HEK293 (cell line): ENCODE measurements around the gene CDKAL1.

Source experiments
- CTCF ChIA-PET: fragments of 350-600 bp; formaldehyde crosslinking; extraction: SDS; loops from one replicate; lab custom pipeline; 2021; ENCODE audit warnings: antibody characterized with exemption; lab: Yijun Ruan, JAX
- POLR2A ChIA-PET: fragments of 300-600 bp; formaldehyde crosslinking; extraction: SDS; loops from one replicate; lab custom pipeline; 2020; ENCODE audit warnings: antibody characterized with exemption, inconsistent platforms; lab: Yijun Ruan, JAX
- H3K27ac ChIP-seq: fragments of 200-500 bp; sonication (Bioruptor generic); 2 replicates; pipeline ENCODE4 v1.5.1; 2014; ENCODE audit warnings: low read depth, low read length, control low read depth, inconsistent platforms; ENCODE audit errors: extremely low read depth
- H3K36me3 ChIP-seq, 2 experiments: fragments of 200-500 bp in 1 of 2; sonication (Bioruptor generic) in 1 of 2; 1 replicate in 1 of 2; 2 replicates in 1 of 2; pipeline ENCODE4 v1.5.1; 2014 to 2017; ENCODE audit warnings: inconsistent platforms in 2 of 2, low read length in 2 of 2; ENCODE audit not compliant: control insufficient read depth in 2 of 2, insufficient read depth in 1 of 2
- H3K4me1 ChIP-seq: fragments of 200-500 bp; sonication (Bioruptor generic); 2 replicates; pipeline ENCODE4 v1.5.1; 2014; ENCODE audit warnings: mild to moderate bottlenecking, low read length, inconsistent platforms; ENCODE audit not compliant: control insufficient read depth, insufficient read depth
- H3K4me3 ChIP-seq: 2 replicates; pipeline ENCODE4 v1.5.1; 2011; ENCODE audit warnings: low read depth, mild to moderate bottlenecking, control low read depth, low read length, moderate library complexity
- H3K9me3 ChIP-seq: fragments of 200-500 bp; sonication (Bioruptor generic); 2 replicates; pipeline ENCODE4 v1.5.1; 2014; ENCODE audit warnings: low read depth, low read length, inconsistent platforms; ENCODE audit not compliant: control insufficient read depth, insufficient read depth
- CTCF ChIP-seq: fragments of 450-650 bp; formaldehyde crosslinking; IDR thresholded peaks from 2 replicates; pipeline ENCODE4 v1.5.1; 2016; ENCODE audit warnings: missing biosample characterization, missing genetic modification characterization
- HOXD13 ChIP-seq: sonication (generic); formaldehyde crosslinking; IDR thresholded peaks from 2 replicates; pipeline ENCODE4 v1.8.0; 2022; ENCODE audit warnings: missing genetic modification reagents, borderline replicate concordance
- IKZF3 ChIP-seq: fragments of 450-650 bp; IDR thresholded peaks from 2 replicates; pipeline ENCODE4 v1.5.0; 2018; ENCODE audit warnings: missing biosample characterization, mild to moderate bottlenecking, missing genetic modification characterization, moderate library complexity
- INSM2 ChIP-seq: fragments of 450-650 bp; formaldehyde crosslinking; IDR thresholded peaks from 2 replicates; pipeline ENCODE4 v1.5.1; 2016; ENCODE audit warnings: missing biosample characterization, missing genetic modification characterization
- KLF17 ChIP-seq: fragments of 450-650 bp; formaldehyde crosslinking; IDR thresholded peaks from 2 replicates; pipeline ENCODE4 v1.5.1; 2016; ENCODE audit warnings: missing biosample characterization, missing genetic modification characterization
- PRDM10 ChIP-seq: fragments of 450-650 bp; formaldehyde crosslinking; IDR thresholded peaks from 2 replicates; pipeline ENCODE4 v1.5.1; 2016; ENCODE audit warnings: missing biosample characterization, missing genetic modification characterization
- SCRT2 ChIP-seq: fragments of 450-650 bp; formaldehyde crosslinking; IDR thresholded peaks from 2 replicates; pipeline ENCODE4 v1.5.1; 2016; ENCODE audit warnings: missing biosample characterization, missing genetic modification characterization
- TCF7L2 ChIP-seq: IDR thresholded peaks from 2 replicates; pipeline ENCODE4 v1.6.1; 2011; ENCODE audit warnings: low read depth, mild to moderate bottlenecking, inconsistent platforms, low read length, moderate library complexity, borderline replicate concordance
- ZFP41 ChIP-seq: fragments of 450-650 bp; formaldehyde crosslinking; IDR thresholded peaks from 2 replicates; pipeline ENCODE4 v1.5.1; 2016; ENCODE audit warnings: missing biosample characterization, missing genetic modification characterization, borderline replicate concordance
- ZNF132 ChIP-seq: fragments of 450-650 bp; formaldehyde crosslinking; IDR thresholded peaks from 2 replicates; pipeline ENCODE4 v1.5.1; 2017; ENCODE audit warnings: missing biosample characterization, missing genetic modification characterization, borderline replicate concordance
- ZNF155 ChIP-seq: fragments of 450-650 bp; formaldehyde crosslinking; IDR thresholded peaks from 2 replicates; pipeline ENCODE4 v1.5.1; 2016; ENCODE audit warnings: missing biosample characterization, missing genetic modification characterization
- ZNF292 ChIP-seq: fragments of 450-650 bp; formaldehyde crosslinking; IDR thresholded peaks from 2 replicates; pipeline ENCODE4 v1.5.1; 2016; ENCODE audit warnings: low read depth, missing biosample characterization, missing genetic modification characterization, borderline replicate concordance
- ZNF48 ChIP-seq: fragments of 450-650 bp; formaldehyde crosslinking; IDR thresholded peaks from 2 replicates; pipeline ENCODE4 v1.5.1; 2016; ENCODE audit warnings: missing biosample characterization, missing genetic modification characterization
- ZNF544 ChIP-seq: fragments of 450-650 bp; formaldehyde crosslinking; IDR thresholded peaks from 2 replicates; pipeline ENCODE4 v1.5.0; 2017; ENCODE audit warnings: missing biosample characterization, missing genetic modification characterization
- ZNF610 ChIP-seq: fragments of 450-650 bp; formaldehyde crosslinking; IDR thresholded peaks from 2 replicates; pipeline ENCODE4 v1.5.1; 2016; ENCODE audit warnings: missing biosample characterization, missing genetic modification characterization, borderline replicate concordance
- ZNF654 ChIP-seq: fragments of 450-650 bp; formaldehyde crosslinking; IDR thresholded peaks from 2 replicates; pipeline ENCODE4 v1.5.1; 2016; ENCODE audit warnings: low read depth, missing biosample characterization, missing genetic modification characterization
- ZSCAN4 ChIP-seq: fragments of 450-650 bp; formaldehyde crosslinking; IDR thresholded peaks from 2 replicates; pipeline ENCODE4 v1.5.1; 2017; ENCODE audit warnings: missing biosample characterization, missing genetic modification characterization

Gene CDKAL1

GRCh38 chr6:20529086-20529448 lies 5.2 kb upstream of the CDKAL1 start (continued):
- peak; percentile 74 for TF ChIP-seq ZNF654 (tag by site-specific recombination)

GRCh38 chr6:20532881-20533280 lies 1.4 kb upstream of the CDKAL1 start:
- H3K36me3 ChIP-seq, result peaks cover 0 to 9% of the 10 kb centered on the region in 2 experiments; a peak in 1 of 3 replicates
- H3K9me3 ChIP-seq, result no peaks in the 10 kb centered on the region
- no peak overlapping the region for H3K27ac ChIP-seq
- TF ChIP-seq KLF17 (tag by site-specific recombination) (no peak), ZNF155 (no peak), IKZF3 (tag by site-specific recombination) (no peak), ZNF48 (tag by site-specific recombination) (no peak), PRDM10 (no peak), SCRT2 (no peak), ZFP41 (tag by site-specific recombination) (no peak), HOXD13 (no peak), INSM2 (tag by site-specific recombination) (no peak), CTCF (tag by site-specific recombination) (no peak), ZNF292 (tag by site-specific recombination) (no peak), TCF7L2 (no peak), ZNF544 (tag by site-specific recombination) (no peak), ZSCAN4 (tag by site-specific recombination) (no peak), ZNF610 (tag by site-specific recombination) (no peak), ZNF132 (tag by site-specific recombination) (no peak)
- ChIA-PET POLR2A (interaction anchor here (0.7 kb wide), 1 partner anchor 1435 kb away, joined by 6 read pairs; no protein-coding TSS in a partner anchor), CTCF (interaction anchor here (0.6 to 1.1 kb wide), 4 partner anchors 9 to 468 kb away, joined by 3 to 6 read pairs (median 3); no protein-coding TSS in a partner anchor)
- H3K4me1 ChIP-seq, result no peaks in the 10 kb centered on the region
- H3K4me3 ChIP-seq, result no peak overlapping the region
